Natural killer cell treated with Interleukin-12 subunit alpha and Interleukin-12 subunit beta and Interleukin-15 and Interleukin-18, amount 100 ng/mL, for 72 hours (primary cell): ENCODE data around the gene IL22RA1. TPM values are rescaled to one million over a fixed set of nuclear protein-coding genes. Genes with fewer than 3 reads are reported as not detected.

Source experiments
- ATAC-seq, 2 donors: fragments of 150-1000 bp; cut with Tn5 transposase in 1 of 2; sonication (Bioruptor Pico), chemical (Tn5 transposase) in 1 of 2; 2 replicates each; pipeline ENCODE4 v1.10.0; 2021
- DNase-seq: peaks from one replicate; pipeline ENCODE4 v3.0.0; 2022; ENCODE audit warnings: low spot score
- H3K27ac Mint-ChIP-seq, 2 donors: 1 replicate in 1 of 2; 2 replicates in 1 of 2; pipeline ENCODE4 v1.8.0; 2022; ENCODE audit warnings: mixed read lengths in 2 of 2, mild to moderate bottlenecking in 1 of 2, moderate library complexity in 1 of 2
- H3K27me3 Mint-ChIP-seq, 2 donors: 1 replicate in 1 of 2; 2 replicates in 1 of 2; pipeline ENCODE4 v1.8.0; 2022; ENCODE audit warnings: mixed read lengths in 2 of 2
- H3K36me3 Mint-ChIP-seq: one replicate; pipeline ENCODE4 v1.8.0; 2022; ENCODE audit warnings: mixed read lengths
- H3K4me1 Mint-ChIP-seq, 2 donors: 1 replicate in 1 of 2; 2 replicates in 1 of 2; pipeline ENCODE4 v1.8.0; 2022; ENCODE audit warnings: low read depth in 2 of 2, mixed read lengths in 2 of 2, mild to moderate bottlenecking in 1 of 2
- H3K4me3 Mint-ChIP-seq: one replicate; pipeline ENCODE4 v1.8.0; 2022; ENCODE audit warnings: mixed read lengths
- H3K9me3 Mint-ChIP-seq: 2 replicates; pipeline ENCODE4 v1.8.0; 2022; ENCODE audit warnings: mixed read lengths
- total RNA-seq, 2 donors: library from RNA; stranded (reverse); gene quantifications; one replicate each; pipeline ENCODE4 v1.2.3, GENCODE V29; 2022

Gene IL22RA1
- total RNA-seq, 2 donors from 2014 or later = not detected

DNA sequence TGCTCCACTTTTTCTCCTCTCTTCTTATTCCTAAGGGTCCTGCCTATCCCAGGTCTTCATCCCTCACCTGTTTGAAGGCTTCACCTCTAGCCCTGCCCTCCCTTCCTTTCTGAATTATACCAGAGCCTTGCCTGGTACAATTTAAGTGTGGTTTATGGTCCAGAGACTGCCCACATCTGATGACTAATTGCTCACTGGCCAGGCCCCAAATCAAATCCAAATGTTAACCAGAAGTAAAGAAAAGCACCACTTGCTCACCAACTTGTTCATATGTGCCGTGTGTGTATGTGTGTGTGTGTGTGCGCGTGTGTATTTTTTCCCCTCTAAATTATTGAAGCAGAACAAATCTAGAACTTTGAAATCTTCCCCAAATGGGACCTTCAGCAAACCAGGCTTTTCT, 57.4 kb downstream of the IL22RA1 start:
- peaks cover 7 to 24% of the 10 kb centered on the region in 2 donors for H3K27me3 Mint-ChIP-seq
- H3K4me3 Mint-ChIP-seq = no peak overlapping the region
- H3K4me1 Mint-ChIP-seq = no peaks in the 10 kb centered on the region
- no peaks in the 10 kb centered on the region for H3K36me3 Mint-ChIP-seq
- no peak for ATAC-seq
- no peaks in the 10 kb centered on the region for H3K9me3 Mint-ChIP-seq
- H3K27ac Mint-ChIP-seq = no peak overlapping the region
- DNase-seq = no peak

DNA sequence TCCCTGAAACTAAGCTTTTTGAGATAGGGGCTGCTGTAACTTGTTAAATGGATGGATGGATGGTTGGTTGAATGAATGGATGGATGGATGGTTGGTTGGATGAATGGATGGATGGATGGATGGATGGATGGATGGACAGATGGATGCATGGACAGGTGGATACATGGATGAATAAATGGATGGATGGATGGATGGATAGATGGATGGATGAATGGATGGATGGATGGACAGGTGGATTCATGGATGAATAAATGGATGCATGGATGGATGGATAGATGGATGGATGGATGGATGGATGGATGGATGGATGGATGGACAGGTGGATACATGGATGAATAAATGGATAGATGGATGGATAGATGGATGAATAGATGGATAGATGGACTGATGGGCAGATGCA, 57.9 kb downstream of the IL22RA1 start:
- Mint-ChIP-seq H3K4me1 (no peaks in the 10 kb centered on the region), H3K27me3 (peaks cover 7 to 24% of the 10 kb centered on the region in 2 donors), H3K9me3 (no peaks in the 10 kb centered on the region), H3K36me3 (no peaks in the 10 kb centered on the region), H3K27ac (no peak overlapping the region), H3K4me3 (no peak overlapping the region)
- no peak for DNase-seq
- no peak for ATAC-seq

DNA sequence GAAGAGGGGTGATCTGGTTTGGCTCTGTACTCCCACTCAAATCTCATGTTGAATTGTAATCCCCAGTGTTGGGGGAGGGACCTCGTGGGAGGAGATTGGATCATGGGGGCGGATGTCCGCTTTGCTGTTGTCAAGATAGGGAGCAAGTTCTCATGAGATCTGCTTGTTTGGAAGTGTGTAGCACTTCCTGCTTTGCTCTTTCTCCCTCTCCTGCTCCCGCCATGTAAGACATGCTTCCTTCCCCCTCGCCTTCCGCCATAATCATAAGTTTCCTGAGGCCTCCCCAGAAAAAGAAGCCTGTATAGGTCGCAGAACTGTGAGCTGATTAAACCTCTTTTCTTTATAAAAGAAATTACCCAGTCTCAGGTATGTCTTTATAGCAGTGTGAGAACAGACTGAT, 58.9 kb downstream of the IL22RA1 start:
- Mint-ChIP-seq H3K36me3 (no peaks in the 10 kb centered on the region), H3K27ac (no peak overlapping the region), H3K4me3 (no peak overlapping the region), H3K27me3 (peaks cover 7 to 24% of the 10 kb centered on the region in 2 donors), H3K4me1 (no peaks in the 10 kb centered on the region), H3K9me3 (no peaks in the 10 kb centered on the region)
- DNase-seq = no peak
- ATAC-seq = no peak

DNA sequence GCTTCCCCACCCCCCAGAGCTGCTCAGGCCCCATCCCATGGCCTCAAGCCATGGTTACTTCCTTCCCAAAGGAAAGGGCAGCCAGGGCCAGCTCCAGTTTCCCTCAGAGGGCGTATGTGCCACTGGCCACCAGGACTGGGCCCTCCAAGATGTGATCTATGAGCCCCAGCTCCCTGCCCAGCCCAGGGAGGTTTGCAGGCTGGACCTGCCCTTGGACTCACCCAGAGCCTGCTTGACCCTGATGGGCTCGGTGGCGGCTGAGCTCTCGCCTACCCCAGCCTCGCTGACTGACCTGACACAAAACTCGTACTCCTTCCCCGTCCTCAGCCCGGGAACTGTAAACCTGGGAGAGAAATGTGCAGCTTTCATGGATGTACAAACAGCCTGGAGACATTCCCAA, 60.6 kb downstream of the IL22RA1 start:
- Mint-ChIP-seq H3K4me1 (no peaks in the 10 kb centered on the region), H3K9me3 (no peaks in the 10 kb centered on the region), H3K36me3 (no peaks in the 10 kb centered on the region), H3K27ac (no peak overlapping the region), H3K27me3 (peaks cover 3 to 19% of the 10 kb centered on the region in 2 donors), H3K4me3 (no peak overlapping the region)
- no peak for ATAC-seq
- DNase-seq = no peak

DNA sequence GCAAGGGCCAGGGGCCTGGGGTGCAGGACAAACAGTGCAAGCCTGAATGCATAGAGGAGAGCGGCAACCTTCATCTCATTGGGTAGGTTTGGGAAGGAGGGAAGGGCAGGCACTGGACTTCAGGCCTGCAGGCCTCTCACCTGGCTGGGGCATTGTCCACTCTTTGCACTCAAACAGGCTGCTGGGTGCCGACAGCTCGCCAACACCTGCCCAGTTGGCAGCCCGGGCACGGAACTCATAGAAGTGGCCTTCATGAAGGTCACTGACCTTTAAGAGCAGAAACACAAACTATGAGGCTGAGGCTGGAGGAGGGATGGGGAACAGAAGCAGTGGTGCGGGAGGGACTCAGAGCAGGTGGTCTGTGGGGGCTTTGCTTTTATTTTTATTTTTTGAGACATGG, 61.8 kb downstream of the IL22RA1 start:
- Mint-ChIP-seq H3K9me3 (no peaks in the 10 kb centered on the region), H3K4me1 (no peaks in the 10 kb centered on the region), H3K36me3 (no peaks in the 10 kb centered on the region), H3K4me3 (no peak overlapping the region), H3K27me3 (peaks cover 0 to 12% of the 10 kb centered on the region in 2 donors), H3K27ac (no peak overlapping the region)
- ATAC-seq (peak in 1 of 2 donors; percentile 34), DNase-seq (no peak)

DNA sequence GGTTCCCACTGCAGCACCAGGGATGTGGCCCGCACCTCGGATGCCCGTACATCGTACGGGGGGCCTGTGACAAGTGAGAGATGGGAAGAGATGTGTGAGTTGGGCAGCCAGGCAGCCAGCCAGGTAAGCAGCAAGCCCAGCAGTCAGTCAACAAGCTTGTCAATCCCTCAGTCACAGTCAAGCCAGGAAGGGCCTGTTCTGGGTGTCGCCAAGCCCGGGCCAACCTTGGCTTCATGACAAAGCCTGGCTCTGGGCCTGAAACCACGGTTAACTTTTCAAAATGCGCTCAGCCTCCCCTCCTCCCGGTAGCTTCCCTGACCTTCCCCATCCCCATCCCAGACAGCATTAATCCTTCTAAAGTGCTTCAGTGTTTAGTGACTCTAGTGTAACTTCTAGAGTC, 62.8 kb downstream of the IL22RA1 start:
- Mint-ChIP-seq H3K4me3 (no peak overlapping the region), H3K36me3 (no peaks in the 10 kb centered on the region), H3K27ac (no peak overlapping the region), H3K27me3 (peaks cover 0 to 5% of the 10 kb centered on the region in 2 donors), H3K4me1 (no peaks in the 10 kb centered on the region), H3K9me3 (no peaks in the 10 kb centered on the region)
- ATAC-seq (no peak), DNase-seq (no peak)

DNA sequence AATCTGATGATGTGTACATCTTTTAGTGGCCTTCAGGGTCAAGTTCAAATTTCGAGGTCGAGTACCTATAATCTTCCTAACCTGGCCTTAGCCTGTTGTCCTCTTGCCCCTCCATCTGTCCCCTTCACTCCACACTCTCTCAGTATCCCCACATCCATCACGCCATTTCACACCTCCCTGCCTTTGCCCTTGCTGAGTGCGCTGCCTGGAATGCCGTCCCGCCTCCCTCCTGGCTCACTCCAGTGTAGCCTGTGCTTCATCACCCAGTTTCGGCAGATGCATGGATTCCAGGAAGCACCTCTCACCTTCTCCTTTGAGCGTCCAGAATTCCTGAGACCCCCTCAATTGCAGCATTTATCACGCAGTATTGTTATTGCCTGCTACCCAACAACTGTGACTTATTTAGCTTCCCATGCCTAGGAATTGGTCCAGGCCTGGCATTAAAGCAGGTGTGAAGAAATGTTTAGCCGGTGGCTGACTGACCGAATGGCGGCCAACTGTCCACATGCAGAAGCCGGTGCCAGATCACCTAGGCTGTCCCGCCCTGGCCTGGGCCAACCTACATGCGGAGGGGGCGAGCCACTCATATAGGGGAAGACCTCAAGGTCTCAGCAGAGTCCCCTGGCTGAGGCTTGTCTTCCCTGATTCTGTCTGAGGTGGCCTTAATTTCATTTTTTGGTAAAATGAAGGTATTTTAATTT, 65.5 kb downstream of the IL22RA1 start:
- Mint-ChIP-seq H3K27me3 (no peaks in the 10 kb centered on the region), H3K36me3 (no peaks in the 10 kb centered on the region), H3K4me1 (no peaks in the 10 kb centered on the region), H3K9me3 (no peaks in the 10 kb centered on the region), H3K4me3 (no peak overlapping the region), H3K27ac (no peak overlapping the region)
- DNase-seq = no peak
- no peak for ATAC-seq

DNA sequence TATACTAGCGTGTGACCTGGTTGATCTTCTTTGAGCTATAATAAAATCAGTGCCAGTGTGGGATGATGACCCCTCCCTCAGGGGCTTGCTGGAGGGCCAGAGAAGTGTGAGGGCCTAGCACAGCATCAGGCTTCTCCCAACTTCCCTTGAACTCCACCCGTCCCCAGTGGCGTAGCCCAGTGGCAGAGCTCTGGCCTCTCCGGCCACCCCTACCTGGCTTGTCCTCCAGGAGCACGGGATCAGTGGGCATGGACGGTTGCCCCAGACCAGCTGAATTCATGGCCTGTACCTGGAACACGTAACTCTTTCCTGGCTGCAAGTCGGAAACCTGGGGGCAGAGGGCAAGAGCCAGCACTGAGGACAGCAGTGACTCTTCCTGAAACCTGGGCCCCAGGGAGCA, 67.0 kb downstream of the IL22RA1 start:
- no peaks in the 10 kb centered on the region for H3K4me1 Mint-ChIP-seq
- H3K27me3 Mint-ChIP-seq = peaks cover 0 to under 1% of the 10 kb centered on the region in 2 donors
- no peak overlapping the region for H3K27ac Mint-ChIP-seq
- ATAC-seq = no peak
- no peaks in the 10 kb centered on the region for H3K36me3 Mint-ChIP-seq
- no peak overlapping the region for H3K4me3 Mint-ChIP-seq
- DNase-seq = no peak
- no peaks in the 10 kb centered on the region for H3K9me3 Mint-ChIP-seq

DNA sequence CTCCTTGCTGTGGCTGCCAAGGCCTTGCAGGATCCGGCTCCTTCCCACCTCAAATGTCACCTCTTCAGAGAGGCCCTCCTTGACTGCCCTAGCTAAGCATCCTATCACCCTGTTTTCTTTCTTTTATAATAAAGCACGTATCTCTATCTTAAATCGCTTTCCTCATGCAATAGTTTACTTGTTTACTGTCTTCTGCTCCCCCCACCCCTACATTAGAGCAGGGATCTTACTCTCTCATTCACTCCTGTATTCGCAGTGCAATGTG, 67.4 kb downstream of the IL22RA1 start:
- H3K27ac Mint-ChIP-seq = no peak overlapping the region
- no peak for DNase-seq
- no peak for ATAC-seq
- H3K4me1 Mint-ChIP-seq = no peaks in the 10 kb centered on the region
- H3K27me3 Mint-ChIP-seq = peaks cover 0 to 2% of the 10 kb centered on the region in 2 donors
- H3K36me3 Mint-ChIP-seq = no peaks in the 10 kb centered on the region
- H3K4me3 Mint-ChIP-seq = no peak overlapping the region
- no peaks in the 10 kb centered on the region for H3K9me3 Mint-ChIP-seq

DNA sequence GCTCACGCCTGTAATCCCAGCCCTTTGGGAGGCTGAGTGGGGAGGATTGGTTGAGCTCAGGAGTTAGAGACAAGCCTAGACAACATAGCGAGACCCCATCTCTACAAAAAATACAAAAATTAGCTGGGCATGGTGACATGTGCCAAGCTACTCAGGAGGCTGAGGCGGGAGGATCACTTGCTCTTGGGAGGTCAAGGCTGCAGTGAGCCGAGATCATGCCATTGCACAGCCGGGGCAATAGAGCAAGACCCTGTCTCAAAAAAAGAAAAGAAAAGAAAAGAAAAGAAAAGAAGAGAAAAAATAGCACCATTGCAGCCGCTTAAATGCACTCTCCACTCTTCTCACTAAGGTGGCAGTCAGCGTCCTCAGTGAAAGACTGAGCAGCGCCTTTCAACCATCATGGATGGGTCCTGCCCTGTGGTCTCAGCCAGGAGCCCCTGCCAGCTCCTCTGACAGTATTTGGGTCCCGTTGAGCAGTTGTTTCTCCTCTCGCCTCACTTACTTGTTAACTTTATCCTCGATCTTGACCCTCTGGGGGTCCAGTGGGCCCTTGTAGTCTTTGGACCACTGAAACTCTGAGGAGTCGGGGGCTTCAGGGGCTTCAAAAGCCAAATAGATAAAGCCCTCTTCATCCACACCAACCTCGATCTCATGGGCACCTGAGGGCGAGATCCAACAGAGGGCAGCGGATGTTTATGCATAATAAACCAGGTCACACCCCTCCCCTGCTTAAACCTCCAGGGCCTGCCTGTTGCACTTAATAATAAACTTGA, 67.9 kb downstream of the IL22RA1 start:
- ATAC-seq = no peak
- Mint-ChIP-seq H3K4me3 (no peak overlapping the region), H3K36me3 (no peaks in the 10 kb centered on the region), H3K9me3 (no peaks in the 10 kb centered on the region), H3K27ac (no peak overlapping the region), H3K4me1 (no peaks in the 10 kb centered on the region), H3K27me3 (peaks cover 0 to 2% of the 10 kb centered on the region in 2 donors)
- DNase-seq = no peak

DNA sequence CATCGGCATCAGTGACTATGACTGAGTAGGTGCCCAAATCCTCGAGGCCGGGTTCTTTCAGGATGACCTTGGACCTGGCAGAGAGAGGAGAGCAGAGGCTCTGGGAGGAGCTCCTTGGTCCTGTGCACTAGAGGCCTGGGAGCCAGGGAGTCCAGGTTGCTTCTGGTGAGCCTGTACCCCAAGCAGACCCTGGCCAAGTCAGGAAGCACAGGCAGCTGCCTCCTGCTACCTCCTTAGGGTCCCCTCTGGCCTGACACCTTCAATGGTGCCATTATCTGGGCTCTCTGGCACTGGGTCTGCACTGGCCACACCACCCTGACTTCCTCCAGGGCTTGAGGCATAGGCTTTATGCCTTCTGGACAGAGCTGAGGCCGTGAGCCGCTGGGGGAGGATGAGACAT, 68.7 kb downstream of the IL22RA1 start:
- DNase-seq = no peak
- H3K36me3 Mint-ChIP-seq = no peaks in the 10 kb centered on the region
- H3K27ac Mint-ChIP-seq = no peak overlapping the region
- no peaks in the 10 kb centered on the region for H3K4me1 Mint-ChIP-seq
- H3K4me3 Mint-ChIP-seq = no peak overlapping the region
- ATAC-seq = no peak
- peaks cover 0 to 2% of the 10 kb centered on the region in 2 donors for H3K27me3 Mint-ChIP-seq
- no peaks in the 10 kb centered on the region for H3K9me3 Mint-ChIP-seq

DNA sequence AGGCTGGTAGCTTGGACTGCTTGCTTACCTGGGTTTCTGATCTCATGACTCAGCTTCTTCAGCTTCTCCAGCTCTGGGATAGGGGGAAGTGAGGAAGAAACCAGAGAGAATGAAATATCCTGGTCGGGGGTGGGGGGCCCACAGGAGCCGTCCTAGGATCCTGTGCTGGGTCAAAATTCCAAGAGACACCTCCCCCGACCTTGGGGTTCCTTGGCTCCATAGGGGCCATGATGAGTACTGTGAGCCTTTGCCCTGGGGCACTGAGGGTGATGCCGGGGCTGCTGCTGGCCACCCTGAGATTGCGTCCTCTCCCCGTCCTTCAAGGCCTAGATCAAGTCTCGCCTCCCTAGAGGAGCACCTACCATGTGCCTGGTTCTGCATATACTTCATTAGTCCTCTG, 71.0 kb downstream of the IL22RA1 start:
- DNase-seq (no peak), ATAC-seq (no peak)
- Mint-ChIP-seq H3K27me3 (peaks cover 0 to 5% of the 10 kb centered on the region in 2 donors), H3K27ac (no peak overlapping the region), H3K36me3 (no peaks in the 10 kb centered on the region), H3K4me1 (no peaks in the 10 kb centered on the region), H3K4me3 (no peak overlapping the region), H3K9me3 (no peaks in the 10 kb centered on the region)

DNA sequence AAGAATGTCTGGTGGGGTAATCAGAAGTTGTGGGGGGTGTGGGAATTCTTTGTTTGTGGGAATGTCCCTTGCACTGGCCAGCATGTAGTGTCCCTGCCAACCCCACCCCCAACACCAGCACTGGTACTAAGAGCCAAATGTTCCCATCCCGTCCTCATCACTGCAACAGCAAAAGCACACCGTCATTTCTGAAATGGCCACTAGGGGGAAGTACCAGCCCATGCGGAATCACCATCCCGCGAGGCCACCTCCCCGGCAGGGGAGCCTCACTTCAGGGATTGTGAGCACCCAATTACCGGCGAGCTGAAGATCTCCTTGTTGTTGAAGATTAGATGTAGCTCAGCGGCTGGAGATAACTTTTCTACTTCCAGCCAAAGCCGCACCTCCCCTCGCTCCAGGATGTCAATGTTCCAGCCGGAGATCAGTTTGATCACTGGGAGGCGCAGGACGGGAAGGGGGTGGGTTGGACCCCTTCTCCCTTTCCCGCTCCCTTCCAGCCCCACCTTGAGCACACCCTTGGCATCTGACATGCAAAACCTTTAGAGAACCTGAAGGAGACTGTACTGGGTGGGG, 72.0 kb downstream of the IL22RA1 start:
- no peaks in the 10 kb centered on the region for H3K4me1 Mint-ChIP-seq
- peaks cover 0 to 5% of the 10 kb centered on the region in 2 donors for H3K27me3 Mint-ChIP-seq
- no peaks in the 10 kb centered on the region for H3K36me3 Mint-ChIP-seq
- ATAC-seq (peak; percentile 53 to 68), DNase-seq (no peak)
- H3K9me3 Mint-ChIP-seq = no peaks in the 10 kb centered on the region
- no peak overlapping the region for H3K4me3 Mint-ChIP-seq
- no peak overlapping the region for H3K27ac Mint-ChIP-seq

DNA sequence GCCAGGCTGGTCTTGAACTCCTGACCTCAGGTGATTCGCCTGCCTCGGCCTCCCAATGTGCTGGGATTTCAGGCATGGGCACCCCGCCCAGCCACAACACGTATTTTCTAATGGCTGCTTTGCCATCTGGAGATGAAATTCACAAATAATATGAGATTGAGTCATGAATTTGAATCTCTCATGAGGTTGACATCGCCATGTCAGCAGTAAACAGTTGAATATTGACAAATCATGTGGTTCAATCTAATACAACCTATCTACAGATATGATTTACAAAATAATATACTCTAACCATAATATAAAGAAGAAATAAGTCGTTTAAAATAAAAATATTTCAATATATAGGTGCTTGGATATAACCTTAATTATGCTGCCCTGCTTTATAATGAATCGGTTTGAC, 73.1 kb downstream of the IL22RA1 start:
- no peak overlapping the region for H3K27ac Mint-ChIP-seq

More for the DNA sequence above, 73.1 kb downstream of the IL22RA1 start:
- no peak for DNase-seq
- Mint-ChIP-seq H3K4me3 (no peak overlapping the region), H3K4me1 (no peaks in the 10 kb centered on the region), H3K36me3 (no peaks in the 10 kb centered on the region), H3K27me3 (peaks cover 0 to 5% of the 10 kb centered on the region in 2 donors), H3K9me3 (no peaks in the 10 kb centered on the region)
- no peak for ATAC-seq
